Panc1 (cell line): Measurements from ENCODE around the gene PARP9. TPM values are rescaled to one million over a fixed set of nuclear protein-coding genes. Genes with fewer than 3 reads are reported as not detected.

Experiments
- ATAC-seq: fragments of 200-7000 bp; cut with Tn5 transposase; 2 replicates; pipeline ENCODE4 v1.9.1; 2020; ENCODE audit warnings: mild to moderate bottlenecking, moderate library complexity
- BruUV-seq: library from RNA; stranded (reverse); fragments of 400-500 nt; replicated peaks from 2 replicates; lab custom pipeline; 2021; lab: Mats Ljungman, UMichigan
- CTCF ChIA-PET: fragments of 300-600 bp; sonication (Branson Sonifier 250); formaldehyde crosslinking; loops from one replicate; lab custom pipeline; 2022; ENCODE audit warnings: antibody characterized with exemption; lab: Charles Lee
- POLR2A ChIA-PET: fragments of 300-600 bp; sonication (Branson Sonifier 250); formaldehyde crosslinking; loops from one replicate; lab custom pipeline; 2022; ENCODE audit warnings: antibody characterized with exemption; lab: Charles Lee
- DNase-seq: peaks from one replicate; pipeline ENCODE4 v3.0.0-alpha.2; 2010; ENCODE audit warnings: low read depth, low spot score
- H3K27ac ChIP-seq: 2 replicates; pipeline ENCODE4 v1.5.1; 2011; ENCODE audit warnings: mild to moderate bottlenecking, low read length, inconsistent platforms
- H3K27me3 ChIP-seq: fragments of 200-500 bp; sonication (Bioruptor generic); 2 replicates; pipeline ENCODE4 v1.6.0; 2014; ENCODE audit warnings: low read length, inconsistent platforms; ENCODE audit not compliant: control insufficient read depth, insufficient read depth
- H3K36me3 ChIP-seq: fragments of 200-500 bp; sonication (Bioruptor generic); 2 replicates; pipeline ENCODE4 v1.5.1; 2014; ENCODE audit warnings: inconsistent platforms, mild to moderate bottlenecking, low read length, moderate library complexity; ENCODE audit not compliant: control insufficient read depth, insufficient read depth
- H3K4me1 ChIP-seq: 2 replicates; pipeline ENCODE4 v1.5.1; 2011; ENCODE audit warnings: inconsistent platforms, mild to moderate bottlenecking, low read length, moderate library complexity; ENCODE audit not compliant: control insufficient read depth, insufficient read depth
- H3K4me3 ChIP-seq, 2 experiments: 2 replicates each; pipeline ENCODE4 v1.5.1; 2011 to 2012; ENCODE audit warnings: low read depth in 2 of 2, low read length in 2 of 2, mild to moderate bottlenecking in 2 of 2, inconsistent platforms in 1 of 2, moderate library complexity in 1 of 2
- H3K9me3 ChIP-seq: fragments of 200-500 bp; sonication (Bioruptor generic); 2 replicates; pipeline ENCODE4 v1.5.1; 2014; ENCODE audit warnings: low read depth, mild to moderate bottlenecking, inconsistent platforms, low read length, moderate library complexity; ENCODE audit not compliant: control insufficient read depth, insufficient read depth
- CTCF ChIP-seq: fragments of 450-650 bp; IDR thresholded peaks from 2 replicates; pipeline ENCODE4 v1.5.1; 2017; ENCODE audit warnings: mild to moderate bottlenecking
- POLR2AphosphoS5 ChIP-seq: IDR thresholded peaks from 2 replicates; pipeline ENCODE4 v1.6.1; 2012; ENCODE audit warnings: mild to moderate bottlenecking, low read depth, low read length, moderate library complexity
- REST ChIP-seq, 2 experiments: IDR thresholded peaks; 2 replicates each; pipeline ENCODE4 v1.6.1; 2011 to 2012; ENCODE audit warnings: low read depth in 2 of 2, control low read depth in 1 of 2, low read length in 1 of 2, mild to moderate bottlenecking in 1 of 2, moderate library complexity in 1 of 2; ENCODE audit not compliant: insufficient read depth in 1 of 2
- SIN3A ChIP-seq: IDR thresholded peaks from 2 replicates; pipeline ENCODE4 v1.6.1; 2012; ENCODE audit warnings: low read depth, mild to moderate bottlenecking, low read length, moderate library complexity, borderline replicate concordance; ENCODE audit not compliant: insufficient read depth
- TCF7L2 ChIP-seq: IDR thresholded peaks from 2 replicates; pipeline ENCODE4 v1.6.1; 2011; ENCODE audit warnings: mild to moderate bottlenecking, low read depth, low read length, inconsistent platforms
- in situ Hi-C: cut with HindIII; loops from 2 replicates; pipeline ENCODE4 v1.10.0; 2016; ENCODE audit warnings: low sequenced_read_pairs, low pct_unique_long_range_greater_than_20kb
- intact Hi-C: fragments of 100-400 bp; cut with micrococcal nuclease; formaldehyde crosslinking; loops from one replicate; pipeline ENCODE4 v1.10.0; 2022; ENCODE audit not compliant: unreplicated experiment
- total RNA-seq: library from RNA; stranded (reverse); gene quantifications from one replicate; pipeline ENCODE4 v1.2.1, GENCODE V29; 2021; ENCODE audit not compliant: unreplicated experiment

The PARP9 gene
- total RNA-seq, 1 experiment from 2014 or later, result 14.5 TPM

GRCh38 chr3:122598151-122598550 lies 34.1 kb upstream of the PARP9 start:
- ATAC-seq, result no peak
- Histone ChIP-seq H3K9me3 (no peaks in the 10 kb centered on the region), H3K4me3 (no peak overlapping the region), H3K27ac (no peak overlapping the region), H3K36me3 (no peaks in the 10 kb centered on the region), H3K4me1 (no peaks in the 10 kb centered on the region), H3K27me3 (peaks cover 3% of the 10 kb centered on the region; the same call in 1 of the 2 replicates)
- BruUV-seq, result no TSS peak
- no peak for DNase-seq
- in situ Hi-C loops (no loop called here), intact Hi-C loops (no loop called here)
- CTCF ChIA-PET, result no interaction called here
- POLR2A ChIA-PET, result no interaction called here
- TF ChIP-seq SIN3A (no peak), CTCF (no peak), POLR2AphosphoS5 (no peak), REST (IDR thresholded peaks at IDR 0.05; ENCODE audit: insufficient read depth in 1 of 2, low read depth in 2 of 2, low read length in 1 of 2) (no peak), TCF7L2 (no peak)

GRCh38 chr3:122594025-122594424 lies 29.9 kb upstream of the PARP9 start:
- in situ Hi-C loops, result no loop called here
- TF ChIP-seq REST (IDR thresholded peaks at IDR 0.05; ENCODE audit: insufficient read depth in 1 of 2, low read depth in 2 of 2, low read length in 1 of 2) (no peak), TCF7L2 (no peak), SIN3A (no peak), POLR2AphosphoS5 (no peak), CTCF (no peak)
- Histone ChIP-seq H3K27ac (no peak overlapping the region), H3K4me1 (no peaks in the 10 kb centered on the region), H3K36me3 (no peaks in the 10 kb centered on the region), H3K27me3 (0 out of 2 replicates have a peak, but pooled peaks cover 3% of the 10 kb centered on the region), H3K9me3 (no peaks in the 10 kb centered on the region), H3K4me3 (no peak overlapping the region)
- intact Hi-C loops, result no loop called here
- CTCF ChIA-PET, result no interaction called here
- ATAC-seq (no peak), DNase-seq (no peak)
- POLR2A ChIA-PET, result no interaction called here
- BruUV-seq, result no TSS peak
